ENCODE measurements around the gene NIP7.
"Not testable (repeated sequence)": the region's sequence is repeated elsewhere in the genome, so short reads cannot be mapped to it uniquely, and the experiment has no call there.

The NIP7 gene

GRCh38 chr16:69346683-69347082, 7.1 kb downstream of the NIP7 start:
- no peak for DNase-seq

DNA sequence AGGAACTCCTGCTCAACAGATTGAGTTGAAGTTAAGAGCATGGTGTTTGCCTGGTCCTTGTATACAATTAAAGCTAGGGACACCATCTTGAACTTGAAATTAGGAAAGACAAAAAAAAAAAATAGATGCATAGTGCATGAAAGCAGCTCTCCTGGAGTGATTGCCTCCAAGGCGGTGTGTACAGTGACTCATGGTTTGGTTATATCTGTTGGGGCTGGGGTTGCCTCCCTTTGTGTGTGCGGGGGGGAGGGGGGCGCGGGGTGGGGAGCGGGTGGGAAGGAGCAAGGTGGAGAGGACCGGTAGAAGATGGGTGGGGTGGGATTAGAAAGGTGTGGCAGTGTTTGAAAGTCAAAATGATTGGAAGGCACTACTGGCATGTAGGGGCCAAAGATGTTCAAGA, 8.7 kb downstream of the NIP7 start:
- no peak for DNase-seq

DNA sequence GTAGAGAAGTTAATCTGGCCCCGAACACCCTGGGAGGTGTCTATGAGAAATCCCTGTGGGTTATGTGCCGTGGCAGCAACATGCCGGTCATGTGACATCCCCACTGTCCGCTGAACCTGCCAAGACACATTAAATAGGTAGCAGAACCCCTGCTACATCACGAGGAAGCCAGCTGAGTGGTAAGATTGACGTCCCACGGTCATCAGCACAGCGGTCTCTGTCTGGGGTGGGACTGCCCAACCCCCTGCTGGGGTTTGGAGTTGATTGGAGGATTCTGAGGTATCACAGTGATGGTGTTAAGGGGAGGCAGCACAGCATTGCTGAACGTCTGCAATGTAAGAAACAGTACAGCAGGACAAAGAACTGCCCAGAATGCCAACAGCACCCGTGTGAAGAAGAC, 10.0 kb downstream of the NIP7 start:
- no peak for DNase-seq

- DNase-seq, result no peak
These were observed 11.1 kb downstream of the NIP7 start for GRCh38 chr16:69350536-69351133.

DNA sequence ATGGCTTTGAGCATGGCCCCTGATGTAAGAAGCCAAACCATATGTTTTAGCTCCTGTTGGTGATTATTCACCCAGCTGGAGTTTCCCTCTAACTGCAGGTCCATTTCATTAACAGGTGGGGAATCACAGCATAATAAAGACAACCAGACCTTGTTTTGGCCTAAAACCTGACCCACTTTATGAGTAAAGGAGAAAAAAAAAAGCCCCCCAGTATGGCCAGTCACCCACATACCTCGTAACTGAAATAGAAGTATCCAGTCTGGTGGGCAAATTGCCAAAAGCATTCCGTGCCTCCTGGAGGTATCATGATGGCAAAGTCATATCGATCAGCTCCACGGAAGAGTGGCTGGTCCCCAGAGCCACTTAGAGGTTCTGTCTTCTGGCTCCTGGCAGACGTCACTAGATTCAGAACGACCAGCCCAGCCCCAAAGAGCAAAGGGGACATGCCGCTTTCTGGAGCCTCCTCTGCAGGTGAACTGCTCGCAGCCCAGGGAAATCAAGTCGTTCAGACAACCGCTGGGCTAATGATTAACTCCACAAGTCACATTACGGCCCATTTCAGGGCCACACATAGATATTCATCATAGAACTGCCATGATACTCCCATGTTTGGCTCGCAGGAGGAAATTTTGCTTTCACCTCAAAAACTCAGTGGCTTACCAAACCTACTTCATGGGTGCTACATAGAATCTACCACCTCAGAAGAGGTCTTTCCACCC, 11.9 kb downstream of the NIP7 start, which contains the start of gene TMED6:
Gene TMED6 (minus strand): TSS at position 478 of the 719 bp plus-strand sequence. CDS start 33 bp downstream, at position 445.
- DNase-seq, result no peak

DNA sequence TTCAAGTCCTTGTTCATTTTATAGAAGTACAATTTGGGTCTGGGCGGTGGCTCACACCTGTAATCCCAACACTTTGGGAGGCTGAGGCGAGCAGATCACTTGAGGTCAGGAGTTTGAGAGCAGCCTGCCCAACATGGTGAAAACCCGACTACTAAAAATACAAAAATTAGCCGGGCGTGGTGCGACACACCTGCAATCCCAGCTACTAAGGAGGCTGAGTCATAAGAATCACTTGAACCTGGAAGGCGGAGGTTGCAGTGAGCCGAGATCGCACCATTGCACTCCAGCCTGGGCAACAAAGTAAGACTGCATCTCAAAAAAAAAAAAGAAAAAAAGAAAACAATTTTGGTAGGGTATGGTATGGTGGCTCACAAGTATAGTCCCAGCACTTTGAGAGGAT, 20.5 kb downstream of the NIP7 start:
- not testable (repeated sequence) for DNase-seq

DNA sequence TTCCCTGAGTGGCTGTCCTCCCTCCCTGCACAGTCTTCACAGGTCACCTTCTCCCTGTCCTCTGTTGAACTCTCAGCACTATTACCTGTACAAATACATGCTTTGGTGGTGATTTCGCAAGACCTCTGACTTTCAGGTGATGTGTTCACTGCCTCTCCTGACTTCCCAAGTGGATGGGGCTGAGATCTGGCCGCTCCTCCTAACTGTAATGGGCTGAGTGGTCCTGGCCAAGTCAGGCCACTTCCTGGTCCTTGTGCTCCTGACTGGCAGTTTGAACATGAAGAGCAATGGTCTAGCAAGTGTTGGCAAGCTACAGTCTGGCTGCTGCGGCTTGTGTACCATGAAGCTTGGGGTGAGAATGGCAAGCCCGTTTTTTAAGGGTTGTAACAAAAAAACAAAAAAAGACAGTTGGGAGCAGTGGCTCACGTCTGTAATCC, 23.7 kb downstream of the NIP7 start:
- DNase-seq, result no peak

- DNase-seq, result no peak
These were observed 24.5 kb downstream of the NIP7 start for GRCh38 chr16:69364088-69364487.

DNA sequence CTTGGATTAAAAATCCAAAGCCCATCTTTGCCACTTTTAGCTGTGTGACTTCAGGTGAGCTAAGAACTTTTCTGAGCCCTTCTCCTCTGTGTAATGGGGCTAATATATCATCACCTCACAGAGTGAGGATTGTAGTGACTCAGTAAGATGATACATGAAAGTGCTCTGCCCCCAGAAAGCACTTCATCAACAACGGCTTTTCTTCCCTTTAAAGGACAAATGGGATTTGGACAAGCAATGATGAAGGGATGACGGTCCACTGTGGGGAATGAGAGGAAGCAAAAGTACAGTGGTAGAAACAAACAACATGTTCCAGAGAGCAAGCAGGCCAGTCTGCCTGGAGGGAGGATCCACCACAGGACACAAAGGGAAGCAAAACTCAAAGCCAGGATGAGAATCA, 26.3 kb downstream of the NIP7 start:
- DNase-seq, result no peak

DNA sequence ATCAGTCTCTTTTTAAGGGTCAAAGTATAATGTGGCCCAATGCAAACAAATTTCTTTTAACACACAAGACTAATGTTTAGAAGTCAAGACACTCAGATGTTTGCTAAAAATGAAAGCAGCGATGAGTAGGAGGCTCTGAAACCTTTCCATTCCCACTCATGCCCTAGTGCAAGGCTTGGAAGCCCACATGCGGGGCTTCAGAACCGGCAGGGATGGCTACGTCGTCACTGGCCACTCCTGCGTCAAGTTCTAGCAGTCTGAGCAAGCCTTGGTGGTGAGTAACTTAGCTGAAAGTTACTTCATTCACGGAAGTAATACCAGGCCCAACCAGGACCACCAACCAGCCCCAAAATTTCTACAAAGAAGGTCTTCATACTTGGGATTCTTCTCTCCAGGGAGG, 26.9 kb downstream of the NIP7 start:
- DNase-seq, result no peak

GRCh38 chr16:69367980-69368379, 28.4 kb downstream of the NIP7 start:
- DNase-seq, result no peak

DNA sequence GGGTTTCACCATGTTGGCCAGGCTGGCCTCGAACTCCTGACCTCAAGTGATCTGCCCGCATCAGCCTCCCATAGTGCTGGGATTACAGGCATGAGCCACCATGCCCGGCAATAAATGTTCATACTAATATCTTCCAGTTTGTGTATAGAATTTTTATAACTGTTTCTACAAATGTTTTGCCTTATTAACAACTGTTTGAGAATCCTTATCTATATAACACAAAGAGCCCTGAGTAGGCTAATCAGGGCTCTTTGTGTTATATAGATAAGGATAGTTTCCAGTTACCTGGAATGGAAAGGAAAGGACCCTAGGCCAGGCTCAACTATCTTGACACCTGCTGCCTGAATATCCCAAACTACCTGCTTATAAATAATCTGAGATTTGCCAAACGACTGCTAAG, 29.3 kb downstream of the NIP7 start:
- no peak for DNase-seq

- DNase-seq, result peak in 1 of 2 donors; percentile 13
These were observed 32.0 kb downstream of the NIP7 start for GRCh38 chr16:69371564-69371963.

DNA sequence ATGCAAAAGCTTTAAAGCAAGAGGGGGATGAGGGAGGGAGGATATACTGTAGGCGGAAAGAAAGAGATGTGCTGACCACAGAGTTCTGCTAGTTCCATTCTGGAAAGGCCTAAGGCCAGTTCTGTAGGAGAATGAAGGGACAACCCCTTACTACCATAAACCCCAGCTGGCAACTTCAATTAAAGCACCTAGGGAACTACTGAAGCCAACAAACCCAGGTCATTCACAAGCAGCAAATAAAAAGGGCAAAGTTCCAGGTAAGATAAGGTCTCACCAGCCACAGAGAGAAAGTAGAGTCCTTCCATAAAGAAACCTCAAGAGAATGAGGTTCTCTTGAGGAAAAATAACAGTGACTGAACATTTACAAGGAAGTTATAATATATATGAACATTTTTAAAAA, 33.4 kb downstream of the NIP7 start:
- no peak for DNase-seq

- no peak for DNase-seq
These were observed 37.0 kb downstream of the NIP7 start for GRCh38 chr16:69376393-69377059.

DNA sequence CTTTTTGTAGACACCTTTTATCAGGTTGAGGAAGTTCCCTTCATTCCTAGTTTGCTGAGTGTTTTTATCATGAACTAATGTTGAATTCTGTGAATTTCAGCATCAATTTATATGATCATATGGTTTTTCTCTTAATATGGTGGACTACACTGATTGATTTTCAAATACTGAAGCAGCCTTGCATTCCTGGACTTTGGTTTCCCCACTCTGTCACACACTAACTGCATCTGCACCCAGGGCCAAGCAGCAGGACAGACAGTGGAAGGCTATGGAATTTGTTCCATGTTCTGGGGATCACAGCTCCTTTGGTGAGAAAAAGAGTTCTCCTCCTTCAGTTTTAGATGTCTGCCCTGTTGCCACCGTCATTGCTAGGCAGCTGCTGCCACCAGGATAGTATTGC, 38.5 kb downstream of the NIP7 start:
- no peak for DNase-seq

DNA sequence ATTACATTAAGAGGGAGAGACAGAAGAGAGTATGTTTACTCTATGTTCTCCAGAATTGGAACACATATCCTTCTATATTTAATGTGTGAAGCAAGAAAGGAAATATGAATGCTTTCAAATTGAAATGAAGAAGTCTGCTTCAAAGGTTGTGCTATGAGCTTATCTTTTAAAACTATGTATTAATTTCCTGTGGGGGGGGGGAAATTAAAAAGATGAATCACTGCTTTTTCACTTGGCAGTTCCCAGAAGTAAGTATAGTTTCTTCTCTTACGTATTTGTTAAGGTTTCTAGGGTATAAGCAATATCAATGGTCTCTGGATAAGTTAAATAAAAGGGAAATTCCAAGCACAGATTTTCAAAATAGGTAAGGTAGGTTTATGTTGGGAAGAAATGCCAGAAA, 39.2 kb downstream of the NIP7 start:
- no peak for DNase-seq

- no peak for DNase-seq
These were observed 41.7 kb downstream of the NIP7 start for GRCh38 chr16:69381231-69381630.

GRCh38 chr16:69382421-69382820, 42.8 kb downstream of the NIP7 start:
- no peak for DNase-seq

DNA sequence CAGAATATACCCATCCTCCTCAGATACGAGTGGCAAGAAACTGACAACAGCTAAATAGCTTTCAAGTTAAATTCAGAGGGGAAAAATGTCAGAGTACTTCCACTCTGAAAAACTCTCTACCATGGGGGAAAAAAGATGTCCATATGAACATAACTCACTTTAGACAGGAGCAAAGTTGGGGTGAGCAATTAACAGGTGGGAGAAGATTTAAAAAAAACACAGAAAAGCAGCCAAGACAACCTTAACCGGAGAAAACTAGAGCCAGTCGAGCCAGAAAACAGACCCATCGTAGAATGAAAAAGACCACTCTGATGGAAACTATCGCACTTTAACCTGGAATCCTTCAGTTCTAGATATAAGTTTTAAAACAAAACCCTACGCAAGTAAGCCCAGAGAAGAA, 45.4 kb downstream of the NIP7 start:
- DNase-seq, result no peak

DNA sequence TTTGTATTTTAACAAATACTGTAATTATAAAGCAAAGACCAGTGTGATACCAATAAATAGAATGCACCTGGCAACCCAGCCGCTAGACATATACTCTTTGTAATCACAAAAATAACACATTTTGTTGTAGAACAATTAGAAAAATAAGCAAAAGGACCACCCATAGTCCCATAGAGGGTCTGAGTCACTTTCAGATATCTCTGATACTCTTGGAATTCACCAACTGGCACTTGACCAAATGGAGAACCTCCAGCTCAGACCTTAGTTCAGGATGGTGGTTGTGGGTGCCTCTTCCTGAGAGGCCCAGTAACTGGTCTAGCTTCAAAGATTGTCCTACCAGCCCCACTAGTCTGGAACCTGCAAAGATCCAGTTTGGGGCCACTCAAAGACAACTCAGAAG, 47.0 kb downstream of the NIP7 start:
- no peak for DNase-seq
